HG02759 (cell line): ENCODE results near the gene DYNLT2.

Experiments
- ATAC-seq: cut with Tn5 transposase; IDR thresholded peaks from one replicate; pipeline ENCODE4 v1.9.1; 2021; ENCODE audit warnings: mild to moderate bottlenecking, moderate library complexity; ENCODE audit not compliant: unreplicated experiment

DYNLT2 gene

GRCh38 chr6:169738976-169739529 lies 12.3 kb downstream of the DYNLT2 start:
- no peak for ATAC-seq

- ATAC-seq = no peak
Observed at GRCh38 chr6:169738204-169738975, 13.0 kb downstream of the DYNLT2 start.

- no peak for ATAC-seq
Observed at GRCh38 chr6:169729961-169730360, 21.4 kb downstream of the DYNLT2 start.

GRCh38 chr6:169726963-169727362 lies 24.4 kb downstream of the DYNLT2 start:
- ATAC-seq = no peak

- no peak for ATAC-seq
Observed at GRCh38 chr6:169726049-169726400, 25.3 kb downstream of the DYNLT2 start.

GRCh38 chr6:169725125-169726048 lies 26.0 kb downstream of the DYNLT2 start:
- ATAC-seq = peak; percentile 15

GRCh38 chr6:169724494-169725124 lies 26.8 kb downstream of the DYNLT2 start, which contains the start of gene PHF10:
PHF10 (minus strand) TSS chr6:169724500; CDS start chr6:169723931, 569 bp downstream.
- peak; percentile 55 for ATAC-seq

GRCh38 chr6:169723991-169724493 lies 27.3 kb downstream of the DYNLT2 start:
- peak; percentile 44 for ATAC-seq

- ATAC-seq = peak; percentile 38
Observed at GRCh38 chr6:169723200-169723909, 28.0 kb downstream of the DYNLT2 start.

- peak; percentile 14 for ATAC-seq
Observed at GRCh38 chr6:169722362-169723199, 28.8 kb downstream of the DYNLT2 start.

GRCh38 chr6:169720207-169720855 lies 31.0 kb downstream of the DYNLT2 start:
- no peak for ATAC-seq

GRCh38 chr6:169719117-169719516 lies 32.3 kb downstream of the DYNLT2 start:
- no peak for ATAC-seq

GRCh38 chr6:169714595-169714994 lies 36.8 kb downstream of the DYNLT2 start:
- no peak for ATAC-seq

- no peak for ATAC-seq
Observed at GRCh38 chr6:169714178-169714577, 37.2 kb downstream of the DYNLT2 start.

- no peak for ATAC-seq
Observed at GRCh38 chr6:169710009-169710408, 41.4 kb downstream of the DYNLT2 start.

- ATAC-seq = no peak
Observed at GRCh38 chr6:169709293-169709692, 42.1 kb downstream of the DYNLT2 start.

- ATAC-seq = no peak
Observed at GRCh38 chr6:169707772-169708171, 43.6 kb downstream of the DYNLT2 start.

GRCh38 chr6:169702840-169703246 lies 48.5 kb downstream of the DYNLT2 start:
- no peak for ATAC-seq
